ENCODE results near the gene KCNMA1. TPM values are rescaled to one million over a fixed set of nuclear protein-coding genes. Genes with fewer than 3 reads are reported as not detected.

The KCNMA1 gene
- total and polyA plus RNA-seq, 2 donors (not counting 1 experiment from before 2014, with no cell fraction given): 0.82 to 3.1 TPM

- ChIA-PET POLR2A (no interaction called here), CTCF (no interaction called here)
- Mint-ChIP-seq H3K4me3 (no peak overlapping the region), H3K4me1 (peaks cover 33% of the 10 kb centered on the region), H3K9me3 (ENCODE audit: insufficient read depth) (peaks cover 3% of the 10 kb centered on the region), H3K27me3 (no peaks in the 10 kb centered on the region), H3K27ac (no peak overlapping the region)
- no peak for DNase-seq
- Histone ChIP-seq H2AFZ (ENCODE audit: insufficient read depth, low read depth, low read length, poor library complexity, severe bottlenecking) (no peak overlapping the region), H3K4me1 (ENCODE audit: control insufficient read depth in 2 of 2, insufficient read depth in 2 of 2, low read length in 2 of 2) (peaks cover 19 to 42% of the 10 kb centered on the region in 2 donors), H3K36me3 (replicated peaks in 1 of 2; ENCODE audit: control extremely low read depth in 1 of 2, control insufficient read depth in 1 of 2, extremely low read depth in 1 of 2, insufficient read depth in 2 of 2, low read length in 1 of 2) (no peaks in the 10 kb centered on the region), H3K9me3 (ENCODE audit: control extremely low read depth in 1 of 3, control insufficient read depth in 2 of 3, insufficient read depth in 1 of 3, low read length in 2 of 3) (peaks cover 0 to 7% (median 2%) of the 10 kb centered on the region in 3 donors), H3K27me3 (replicated peaks in 1 of 4; ENCODE audit: control extremely low read depth in 1 of 4, control insufficient read depth in 3 of 4, insufficient read depth in 4 of 4, low read length in 3 of 4) (peaks cover 0 to 4% (median 0%) of the 10 kb centered on the region in 4 experiments), H3K79me2 (ENCODE audit: control insufficient read depth, insufficient read depth, low read length) (no peaks in the 10 kb centered on the region), H3K4me3 (ENCODE audit: control extremely low read depth in 1 of 5, extremely low read depth in 1 of 5, insufficient read depth in 1 of 5, low read depth in 2 of 5, low read length in 4 of 5) (no peak overlapping the region), H4K20me1 (ENCODE audit: control insufficient read depth, insufficient read depth, low read length, poor library complexity, severe bottlenecking) (no peaks in the 10 kb centered on the region), H3K9ac (ENCODE audit: low read length) (no peak overlapping the region), H3K4me2 (replicated peaks; ENCODE audit: low read depth, low read length, poor library complexity, severe bottlenecking) (no peak overlapping the region), H3K27ac (ENCODE audit: low read length in 2 of 2) (no peak overlapping the region)
- TF ChIP-seq EZH2 (IDR thresholded peaks at IDR 0.05; ENCODE audit: borderline replicate concordance, insufficient read depth, low read depth, low read length, poor library complexity, severe bottlenecking) (no peak), CTCF (IDR thresholded peaks at IDR 0.05) (no peak)
- no peak for ATAC-seq (ENCODE audit: low read depth)
- intact Hi-C loops (cut with micrococcal nuclease): no loop called here
These were observed 95.7 kb downstream of the KCNMA1 start for GRCh38 chr10:77541944-77542343.

GRCh38 chr10:77541247-77541646 lies 96.4 kb downstream of the KCNMA1 start:
- Histone ChIP-seq H3K79me2 (ENCODE audit: control insufficient read depth, insufficient read depth, low read length) (no peaks in the 10 kb centered on the region), H3K27me3 (replicated peaks in 1 of 4; ENCODE audit: control extremely low read depth in 1 of 4, control insufficient read depth in 3 of 4, insufficient read depth in 4 of 4, low read length in 3 of 4) (peaks cover 0 to 4% (median 0%) of the 10 kb centered on the region in 4 experiments), H3K4me2 (replicated peaks; ENCODE audit: low read depth, low read length, poor library complexity, severe bottlenecking) (no peak overlapping the region), H3K36me3 (replicated peaks in 1 of 2; ENCODE audit: control extremely low read depth in 1 of 2, control insufficient read depth in 1 of 2, extremely low read depth in 1 of 2, insufficient read depth in 2 of 2, low read length in 1 of 2) (no peaks in the 10 kb centered on the region), H2AFZ (ENCODE audit: insufficient read depth, low read depth, low read length, poor library complexity, severe bottlenecking) (no peak overlapping the region), H3K4me3 (ENCODE audit: control extremely low read depth in 1 of 5, extremely low read depth in 1 of 5, insufficient read depth in 1 of 5, low read depth in 2 of 5, low read length in 4 of 5) (no peak overlapping the region), H3K9ac (ENCODE audit: low read length) (no peak overlapping the region), H3K9me3 (ENCODE audit: control extremely low read depth in 1 of 3, control insufficient read depth in 2 of 3, insufficient read depth in 1 of 3, low read length in 2 of 3) (peaks cover 0 to 7% (median 2%) of the 10 kb centered on the region in 3 donors), H3K27ac (ENCODE audit: low read length in 2 of 2) (no peak overlapping the region), H3K4me1 (ENCODE audit: control insufficient read depth in 2 of 2, insufficient read depth in 2 of 2, low read length in 2 of 2) (peaks cover 19 to 42% of the 10 kb centered on the region in 2 donors), H4K20me1 (ENCODE audit: control insufficient read depth, insufficient read depth, low read length, poor library complexity, severe bottlenecking) (no peaks in the 10 kb centered on the region)
- TF ChIP-seq CTCF (IDR thresholded peaks at IDR 0.05) (no peak), EZH2 (IDR thresholded peaks at IDR 0.05; ENCODE audit: borderline replicate concordance, insufficient read depth, low read depth, low read length, poor library complexity, severe bottlenecking) (no peak)
- intact Hi-C loops (cut with micrococcal nuclease): no loop called here
- Mint-ChIP-seq H3K4me3 (peak overlapping the region; percentile 52), H3K27me3 (no peaks in the 10 kb centered on the region), H3K27ac (no peak overlapping the region), H3K4me1 (peaks cover 33% of the 10 kb centered on the region), H3K9me3 (ENCODE audit: insufficient read depth) (peaks cover 3% of the 10 kb centered on the region)
- no CpG with 5 or more reads among the region's 1 CpG for WGBS (ENCODE audit: insufficient coverage)
- ATAC-seq (ENCODE audit: low read depth) (no peak), DNase-seq (peak; percentile 48)
- ChIA-PET CTCF (no interaction called here), POLR2A (no interaction called here)

All from B cell (primary cell).